Measurements from ENCODE around the gene SLC25A42.
"Not testable (repeated sequence)": the region's sequence is repeated elsewhere in the genome, so short reads cannot be mapped to it uniquely, and the experiment has no call there.

The SLC25A42 gene

GRCh38 chr19:19103167-19103566 is 39.4 kb downstream of the SLC25A42 start:
- DNase-seq (ENCODE audit: low read depth in 2 of 2, low spot score in 1 of 2) = no peak

- no peak for DNase-seq (ENCODE audit: low read depth in 2 of 2, low spot score in 1 of 2)
Observed at GRCh38 chr19:19105365-19106055, 41.7 kb downstream of the SLC25A42 start.

- no peak for DNase-seq (ENCODE audit: low read depth in 2 of 2, low spot score in 1 of 2)
Observed at GRCh38 chr19:19106056-19106551, 42.3 kb downstream of the SLC25A42 start.

GRCh38 chr19:19106938-19107337 is 43.1 kb downstream of the SLC25A42 start:
- not testable (repeated sequence) for DNase-seq (ENCODE audit: low read depth in 2 of 2, low spot score in 1 of 2)

GRCh38 chr19:19107654-19108053 is 43.9 kb downstream of the SLC25A42 start:
- DNase-seq (ENCODE audit: low read depth in 2 of 2, low spot score in 1 of 2) = no peak

GRCh38 chr19:19109601-19110000 is 45.8 kb downstream of the SLC25A42 start:
- no peak for DNase-seq (ENCODE audit: low read depth in 2 of 2, low spot score in 1 of 2)

- DNase-seq (ENCODE audit: low read depth in 2 of 2, low spot score in 1 of 2) = no peak
Observed at GRCh38 chr19:19110410-19111135, 46.8 kb downstream of the SLC25A42 start.

GRCh38 chr19:19111136-19111835 is 47.5 kb downstream of the SLC25A42 start:
- no peak for DNase-seq (ENCODE audit: low read depth in 2 of 2, low spot score in 1 of 2)

- DNase-seq (ENCODE audit: low read depth in 2 of 2, low spot score in 1 of 2) = no peak
Observed at GRCh38 chr19:19111967-19112580, 48.3 kb downstream of the SLC25A42 start.

- DNase-seq (ENCODE audit: low read depth in 2 of 2, low spot score in 1 of 2) = no peak
Observed at GRCh38 chr19:19113040-19113626, 49.3 kb downstream of the SLC25A42 start.

- DNase-seq (ENCODE audit: low read depth in 2 of 2, low spot score in 1 of 2) = no peak
Observed at GRCh38 chr19:19115954-19116353, 52.2 kb downstream of the SLC25A42 start.

GRCh38 chr19:19119325-19120237 is 55.8 kb downstream of the SLC25A42 start:
- no peak for DNase-seq (ENCODE audit: low read depth in 2 of 2, low spot score in 1 of 2)

GRCh38 chr19:19120308-19121231 is 56.8 kb downstream of the SLC25A42 start:
- DNase-seq (ENCODE audit: low read depth in 2 of 2, low spot score in 1 of 2) = no peak

GRCh38 chr19:19121371-19121770 is 57.6 kb downstream of the SLC25A42 start:
- no peak for DNase-seq (ENCODE audit: low read depth in 2 of 2, low spot score in 1 of 2)

- no peak for DNase-seq (ENCODE audit: low read depth in 2 of 2, low spot score in 1 of 2)
Observed at GRCh38 chr19:19122902-19123301, 59.1 kb downstream of the SLC25A42 start.

- DNase-seq (ENCODE audit: low read depth in 2 of 2, low spot score in 1 of 2) = no peak
Observed at GRCh38 chr19:19123386-19123785, 59.6 kb downstream of the SLC25A42 start.

- DNase-seq (ENCODE audit: low read depth in 2 of 2, low spot score in 1 of 2) = no peak
Observed at GRCh38 chr19:19126102-19126501, 62.3 kb downstream of the SLC25A42 start.

- DNase-seq (ENCODE audit: low read depth in 2 of 2, low spot score in 1 of 2) = no peak
Observed at GRCh38 chr19:19131989-19132388, 68.2 kb downstream of the SLC25A42 start.

GRCh38 chr19:19132912-19133311 is 69.1 kb downstream of the SLC25A42 start:
- DNase-seq (ENCODE audit: low read depth in 2 of 2, low spot score in 1 of 2) = no peak
